Endometrial microvascular endothelial cells (primary cell): ENCODE measurements around the gene KAT8. TPM values are rescaled to one million over a fixed set of nuclear protein-coding genes. Genes with fewer than 3 reads are reported as not detected.
"Not testable (repeated sequence)": the region's sequence is repeated elsewhere in the genome, so short reads cannot be mapped to it uniquely, and the experiment has no call there.

Experiments used
- in situ Hi-C: cut with HindIII; loops from 2 replicates; pipeline ENCODE4 v1.10.0; 2017; ENCODE audit warnings: low sequenced_read_pairs, low pct_unique_long_range_greater_than_20kb; ENCODE audit errors: inconsistent ontology term
- total RNA-seq: library from RNA; depleted of rRNA; stranded (reverse); fragments of >200 nt; gene quantifications from one replicate; pipeline ENCODE4 v1.2.3, GENCODE V29; 2015; ENCODE audit errors: inconsistent ontology term

Gene KAT8
- total RNA-seq, 1 donor from 2014 or later = 30.1 TPM

GRCh38 chr16:31100876-31101641 lies 16.4 kb upstream of the KAT8 start:
- in situ Hi-C loops = not testable (repeated sequence)

GRCh38 chr16:31105677-31106213 lies 11.7 kb upstream of the KAT8 start:
- in situ Hi-C loops = no loop called here

- in situ Hi-C loops = no loop called here
These were observed 10.7 kb upstream of the KAT8 start for GRCh38 chr16:31106509-31107464.

GRCh38 chr16:31107465-31107867 lies 10.0 kb upstream of the KAT8 start:
- in situ Hi-C loops = no loop called here

GRCh38 chr16:31108035-31108793 lies 9.2 kb upstream of the KAT8 start, which contains the start of gene BCKDK:
TSS of gene BCKDK (plus strand) at chr16:31108386. CDS start at chr16:31109224, 838 bp downstream.
- in situ Hi-C loops = no loop called here

- in situ Hi-C loops = no loop called here
These were observed 8.5 kb upstream of the KAT8 start for GRCh38 chr16:31108794-31109558.

GRCh38 chr16:31109622-31110021 lies 7.8 kb upstream of the KAT8 start:
- in situ Hi-C loops = no loop called here

- in situ Hi-C loops = no loop called here
These were observed 7.1 kb upstream of the KAT8 start for GRCh38 chr16:31110106-31111034.

GRCh38 chr16:31111881-31112466 lies 5.5 kb upstream of the KAT8 start:
- in situ Hi-C loops = no loop called here

- in situ Hi-C loops = no loop called here
These were observed 4.8 kb upstream of the KAT8 start for GRCh38 chr16:31112711-31113110.

- in situ Hi-C loops = no loop called here
These were observed 4.0 kb upstream of the KAT8 start for GRCh38 chr16:31113121-31114120.

- in situ Hi-C loops = no loop called here
These were observed 3.0 kb upstream of the KAT8 start for GRCh38 chr16:31114468-31114867.

- in situ Hi-C loops = no loop called here
These were observed 1.0 kb downstream of the KAT8 start for GRCh38 chr16:31118223-31119155.

GRCh38 chr16:31120129-31120528 lies 2.7 kb downstream of the KAT8 start:
- in situ Hi-C loops = no loop called here

- in situ Hi-C loops = no loop called here
These were observed 8.4 kb downstream of the KAT8 start for GRCh38 chr16:31125844-31126243.
